Stomach (tissue), 9 donors: ENCODE results near the gene RASSF6. TPM values are rescaled to one million over a fixed set of nuclear protein-coding genes. Genes with fewer than 3 reads are reported as not detected.

ENCODE experiments used
- DNase-seq, 2 donors: peaks; one replicate each; pipeline versions ENCODE4 v3.0.0 to v3.0.0-alpha.2; 2013 to 2019
- H3K27ac ChIP-seq, 5 donors: fragments of 200-600 bp in 4 of 5; sonication (generic) in 4 of 5; one replicate each; pipeline ENCODE4 v1.5.1; 2013 to 2019; ENCODE audit warnings: mild to moderate bottlenecking in 1 of 5, moderate library complexity in 1 of 5
- H3K27me3 ChIP-seq, 3 donors: fragments of 200-600 bp; sonication (generic); one replicate each; pipeline ENCODE4 v1.5.1; 2017 to 2019; ENCODE audit warnings: mixed run types in 1 of 3
- H3K36me3 ChIP-seq, 4 donors: fragments of 200-600 bp; sonication (generic); 1 replicate in 3 of 4; 2 replicates in 1 of 4; pipeline ENCODE4 v1.5.1; 2016 to 2019
- H3K4me1 ChIP-seq, 4 donors: fragments of 200-600 bp; sonication (generic); one replicate each; pipeline ENCODE4 v1.5.1; 2016 to 2019
- H3K4me3 ChIP-seq, 4 donors: fragments of 200-600 bp; sonication (generic) in 3 of 4; one replicate each; pipeline ENCODE4 v1.5.1; 2016 to 2019; ENCODE audit warnings: mild to moderate bottlenecking in 1 of 4
- H3K9me3 ChIP-seq, 4 donors: fragments of 200-600 bp; sonication (generic); one replicate each; pipeline ENCODE4 v1.5.1; 2016 to 2019
- CTCF ChIP-seq, 7 experiments: fragments of 450-650 bp in 4 of 7; fragments of 200-600 bp in 3 of 7; sonication (generic) in 3 of 7; IDR thresholded peaks; one replicate each; pipeline ENCODE4 v1.5.1; 2016 to 2019; ENCODE audit warnings: antibody characterized with exemption in 7 of 7, control low read depth in 2 of 7, mild to moderate bottlenecking in 1 of 7
- EP300 ChIP-seq: sonication (generic); formaldehyde crosslinking; IDR thresholded peaks from one replicate; pipeline ENCODE4 v1.6.1; 2017; ENCODE audit warnings: antibody characterized with exemption
- POLR2A ChIP-seq, 4 donors: fragments of 450-650 bp; IDR thresholded peaks; one replicate each; pipeline ENCODE4 v1.6.1; 2016; ENCODE audit warnings: antibody characterized with exemption in 4 of 4, control low read depth in 2 of 4, mild to moderate bottlenecking in 1 of 4, moderate library complexity in 1 of 4
- POLR2AphosphoS5 ChIP-seq, 3 donors: sonication (generic); formaldehyde crosslinking; IDR thresholded peaks; one replicate each; pipeline ENCODE4 v1.6.1; 2016; ENCODE audit warnings: antibody characterized with exemption in 3 of 3
- WGBS, 5 donors: extraction: QIAGEN DNeasy Blood & Tissue Kit in 3 of 5; methylation state at CpG; one replicate each; pipeline versions ENCODE4 v1.1.5 to v1.1.7; 2013 to 2018; 5-methylcytosine and 5-hydroxymethylcytosine counted together
- intact Hi-C: fragments of 100-400 bp; cut with DNase I; formaldehyde crosslinking; loops from one replicate; pipeline ENCODE4 v1.15.1; 2023; ENCODE audit warnings: low total_unique reads
- polyA plus RNA-seq, 3 donors: library from polyadenylated mRNA; stranded (reverse); fragments of 200-250 nt; gene quantifications; one replicate each; pipeline ENCODE4 v1.2.3, GENCODE V29; 2013
- total RNA-seq, 5 donors: library from RNA; depleted of rRNA; stranded (reverse); fragments of >200 nt; gene quantifications; one replicate each; pipeline versions ENCODE4 v1.1.0 to v1.2.3, GENCODE V29; 2014 to 2016
- donor health status: healthy with polysubstance abuse.
- donor health status: Bipolar disorder and iron deficiency.
- donor health status: healthy.

The RASSF6 gene
- total and polyA plus RNA-seq, 8 donors, result 5.0 to 51.8 (median 13.5) TPM

- Histone ChIP-seq H3K27me3 (no peaks in the 10 kb centered on the region), H3K27ac (peak overlapping the region; percentile 65 to 95 (median 81)), H3K4me1 (peaks cover 28 to 87% (median 65%) of the 10 kb centered on the region in 4 donors), H3K9me3 (no peaks in the 10 kb centered on the region), H3K4me3 (no peak overlapping the region), H3K36me3 (peaks cover 0 to 9% (median 4%) of the 10 kb centered on the region in 4 donors)
- no peak for TF ChIP-seq POLR2A (IDR thresholded peaks at IDR 0.05)
- TF ChIP-seq POLR2AphosphoS5 (IDR thresholded peaks at IDR 0.05), result peak in 2 of 3 donors; percentile 37 to 40
- no peak for TF ChIP-seq CTCF (IDR thresholded peaks at IDR 0.05)
- no peak for TF ChIP-seq EP300
- DNase-seq, result peak in 1 of 2 donors; percentile 63
- intact Hi-C loops, result no loop called here
- WGBS, 5 donors, result 63 to 69% (median 65%) methylated on average over 4 of the region's 4 CpGs
These were observed 13.7 kb downstream of the RASSF6 start for GRCh38 chr4:73606465-73606974.

GRCh38 chr4:73603854-73604584 is 16.2 kb downstream of the RASSF6 start:
- Histone ChIP-seq H3K9me3 (no peaks in the 10 kb centered on the region), H3K36me3 (no peaks in the 10 kb centered on the region), H3K4me1 (peaks cover 34 to 89% (median 68%) of the 10 kb centered on the region in 4 donors), H3K27me3 (no peaks in the 10 kb centered on the region), H3K4me3 (no peak overlapping the region), H3K27ac (peak overlapping the region; percentile 78 to 93 (median 82))
- intact Hi-C loops, result no loop called here
- WGBS, 5 donors, result 33 to 62% (median 34%) methylated on average over 12 of the region's 12 CpGs
- peak in 1 of 2 donors; percentile 71 for DNase-seq
- no peak for TF ChIP-seq CTCF (IDR thresholded peaks at IDR 0.05)
- no peak for TF ChIP-seq POLR2A (IDR thresholded peaks at IDR 0.05)
- TF ChIP-seq POLR2AphosphoS5 (IDR thresholded peaks at IDR 0.05), result peak in 2 of 3 donors; percentile 8 to 30
- no peak for TF ChIP-seq EP300

DNA sequence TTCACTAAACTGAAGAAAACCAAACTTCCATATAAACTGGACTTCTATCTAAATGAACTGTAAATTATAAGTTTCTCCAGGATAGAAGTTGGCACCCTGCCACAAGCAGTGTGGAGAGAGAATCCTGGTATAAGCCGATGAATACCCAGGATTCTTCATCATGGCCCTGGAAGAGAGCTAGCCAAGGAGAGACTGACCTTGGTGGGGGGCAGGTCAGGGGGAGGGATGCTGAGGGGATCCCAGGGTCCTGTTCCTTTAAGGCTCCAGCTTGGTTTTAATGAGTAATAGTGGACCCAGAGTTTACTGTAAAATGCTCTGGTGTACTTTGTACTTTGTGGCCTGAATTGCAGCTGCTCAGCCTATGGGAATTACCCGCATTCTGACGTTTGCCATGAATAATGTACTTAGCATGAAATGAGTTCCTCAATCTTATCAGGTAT is 16.9 kb downstream of the RASSF6 start:
- DNase-seq, result peak; percentile 42 to 92
- Histone ChIP-seq H3K9me3 (no peaks in the 10 kb centered on the region), H3K4me3 (no peak overlapping the region), H3K36me3 (no peaks in the 10 kb centered on the region), H3K27me3 (no peaks in the 10 kb centered on the region), H3K27ac (peak overlapping the region; percentile 78 to 98 (median 82)), H3K4me1 (peaks cover 31 to 87% (median 65%) of the 10 kb centered on the region in 4 donors)
- intact Hi-C loops, result no loop called here
- TF ChIP-seq POLR2AphosphoS5 (IDR thresholded peaks at IDR 0.05) (peak in 1 of 3 donors; percentile 52), EP300 (no peak)
- WGBS, 5 donors, result 21 to 37% (median 24%) methylated on average over 3 of the region's 3 CpGs

GRCh38 chr4:73600954-73601353 is 19.3 kb downstream of the RASSF6 start:
- H3K4me3 ChIP-seq, result no peak overlapping the region
- peaks cover 0 to 8% (median 0%) of the 10 kb centered on the region in 4 donors for H3K36me3 ChIP-seq
- H3K27me3 ChIP-seq, result no peaks in the 10 kb centered on the region
- peak in 1 of 2 donors; percentile 63 for DNase-seq
- peaks cover 32 to 80% (median 53%) of the 10 kb centered on the region in 4 donors for H3K4me1 ChIP-seq
- peak overlapping the region in 4 of 5 donors; percentile 47 to 82 (median 68) for H3K27ac ChIP-seq
- TF ChIP-seq POLR2AphosphoS5 (IDR thresholded peaks at IDR 0.05) (no peak), POLR2A (IDR thresholded peaks at IDR 0.05) (no peak), EP300 (no peak), CTCF (IDR thresholded peaks at IDR 0.05) (no peak)
- intact Hi-C loops, result no loop called here
- H3K9me3 ChIP-seq, result no peaks in the 10 kb centered on the region
